LNCAP (cell line): ENCODE results near the gene CYTH4.

ENCODE experiments used
- TF ChIP-seq, protein P1 (sequence below): fragments of 450-650 bp; IDR thresholded peaks from 2 replicates; pipeline ENCODE4 v1.5.1; 2017; ENCODE audit warnings: mild to moderate bottlenecking

CYTH4 gene

DNA sequence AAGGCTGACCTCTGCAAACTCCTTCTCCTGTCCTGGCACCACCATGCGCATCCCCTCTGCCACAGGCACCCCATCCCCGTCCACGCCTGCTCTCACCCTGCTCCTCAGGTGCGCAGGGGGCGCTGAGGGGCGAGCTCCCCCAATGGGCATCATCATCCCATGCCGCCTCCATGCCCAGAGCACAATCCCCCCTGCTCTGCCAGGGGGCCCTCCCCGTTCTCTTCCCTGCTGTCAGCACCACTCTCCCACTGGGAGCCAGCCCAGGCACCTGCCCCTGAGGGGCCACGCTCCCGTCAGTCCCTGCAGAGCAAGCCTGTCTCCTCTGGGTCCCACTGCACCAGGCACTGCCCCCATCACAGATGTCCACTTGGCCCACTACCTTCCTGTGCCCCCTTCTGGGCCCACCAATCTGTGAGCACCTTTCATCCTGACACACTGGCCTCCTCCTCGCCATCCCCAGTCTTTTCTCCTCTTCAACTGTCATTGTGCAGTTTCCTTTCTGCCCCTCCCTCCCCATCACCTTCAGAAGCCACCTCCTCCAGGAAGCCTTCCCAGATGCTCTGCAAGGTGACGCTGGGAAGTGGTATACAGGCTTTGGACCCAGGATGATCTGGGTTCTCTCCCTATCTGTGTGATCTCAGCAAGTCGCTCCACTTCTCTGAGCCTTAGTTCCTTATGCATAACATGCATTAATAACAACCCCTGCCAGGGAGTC lies 62.6 kb downstream of the CYTH4 start:
- TF ChIP-seq, protein P1, sequence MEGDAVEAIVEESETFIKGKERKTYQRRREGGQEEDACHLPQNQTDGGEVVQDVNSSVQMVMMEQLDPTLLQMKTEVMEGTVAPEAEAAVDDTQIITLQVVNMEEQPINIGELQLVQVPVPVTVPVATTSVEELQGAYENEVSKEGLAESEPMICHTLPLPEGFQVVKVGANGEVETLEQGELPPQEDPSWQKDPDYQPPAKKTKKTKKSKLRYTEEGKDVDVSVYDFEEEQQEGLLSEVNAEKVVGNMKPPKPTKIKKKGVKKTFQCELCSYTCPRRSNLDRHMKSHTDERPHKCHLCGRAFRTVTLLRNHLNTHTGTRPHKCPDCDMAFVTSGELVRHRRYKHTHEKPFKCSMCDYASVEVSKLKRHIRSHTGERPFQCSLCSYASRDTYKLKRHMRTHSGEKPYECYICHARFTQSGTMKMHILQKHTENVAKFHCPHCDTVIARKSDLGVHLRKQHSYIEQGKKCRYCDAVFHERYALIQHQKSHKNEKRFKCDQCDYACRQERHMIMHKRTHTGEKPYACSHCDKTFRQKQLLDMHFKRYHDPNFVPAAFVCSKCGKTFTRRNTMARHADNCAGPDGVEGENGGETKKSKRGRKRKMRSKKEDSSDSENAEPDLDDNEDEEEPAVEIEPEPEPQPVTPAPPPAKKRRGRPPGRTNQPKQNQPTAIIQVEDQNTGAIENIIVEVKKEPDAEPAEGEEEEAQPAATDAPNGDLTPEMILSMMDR, result no peak

DNA sequence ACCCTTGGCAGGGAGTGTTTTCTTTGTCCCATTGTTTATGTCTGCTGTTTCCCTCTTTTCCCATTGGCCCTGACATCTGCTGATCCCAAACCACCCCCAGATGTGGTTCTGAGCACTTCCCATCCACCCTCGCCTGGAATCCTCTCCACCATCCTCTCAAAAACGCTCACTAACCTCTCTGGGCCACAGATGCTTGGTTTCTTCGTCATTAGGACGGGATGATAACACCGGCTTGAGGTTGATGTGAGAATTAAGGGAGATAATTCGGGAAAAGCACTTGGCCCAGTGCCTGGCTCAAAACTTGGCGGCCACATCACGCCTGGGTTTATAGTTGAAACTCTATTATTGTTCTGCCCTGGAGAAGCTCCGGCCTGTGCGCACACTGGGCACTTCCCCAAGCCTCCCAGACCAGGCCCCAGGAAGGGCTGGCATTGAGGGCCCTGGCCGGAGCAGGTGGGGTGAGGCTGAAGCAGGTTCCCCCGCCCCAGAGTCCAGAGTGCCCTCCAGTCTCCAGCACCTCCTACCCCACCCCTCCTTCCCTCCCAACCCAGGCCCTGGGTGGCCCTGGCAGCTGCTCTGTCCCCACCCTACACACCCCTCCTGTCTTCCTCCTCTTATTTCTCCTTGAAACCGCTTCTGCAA lies 63.7 kb downstream of the CYTH4 start:
- TF ChIP-seq, protein P1, result no peak

- TF ChIP-seq, protein P1, result no peak
These were observed 64.2 kb downstream of the CYTH4 start for GRCh38 chr22:37346505-37346895.

GRCh38 chr22:37349043-37349814 lies 66.9 kb downstream of the CYTH4 start:
- TF ChIP-seq, protein P1, result no peak

DNA sequence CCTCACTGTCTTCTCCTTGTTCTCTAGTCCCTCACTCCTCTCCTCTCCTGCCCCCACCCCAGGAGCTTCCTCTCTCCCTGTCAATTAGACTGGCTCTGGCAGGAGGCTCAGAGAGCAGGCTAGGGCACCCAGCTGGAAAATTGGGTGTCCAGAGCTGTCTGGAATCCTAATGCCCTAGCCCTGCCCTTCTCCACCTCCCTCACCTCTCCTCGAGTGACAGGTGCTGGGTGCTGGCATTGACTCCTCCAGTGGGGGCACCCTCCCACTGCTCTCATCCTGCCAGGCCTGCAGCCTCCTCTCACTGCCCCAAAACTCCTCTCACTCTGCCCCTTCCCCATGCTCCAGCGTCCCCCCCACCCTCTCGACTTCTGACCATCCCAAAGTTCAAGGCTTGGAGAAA lies 68.9 kb downstream of the CYTH4 start:
- TF ChIP-seq, protein P1, result no peak

- TF ChIP-seq, protein P1, result no peak
These were observed 70.2 kb downstream of the CYTH4 start for GRCh38 chr22:37352481-37352880.

- TF ChIP-seq, protein P1, result no peak
These were observed 71.5 kb downstream of the CYTH4 start for GRCh38 chr22:37353839-37354238.
